ENCODE results near the gene PLEKHB1.

PLEKHB1 gene

DNA sequence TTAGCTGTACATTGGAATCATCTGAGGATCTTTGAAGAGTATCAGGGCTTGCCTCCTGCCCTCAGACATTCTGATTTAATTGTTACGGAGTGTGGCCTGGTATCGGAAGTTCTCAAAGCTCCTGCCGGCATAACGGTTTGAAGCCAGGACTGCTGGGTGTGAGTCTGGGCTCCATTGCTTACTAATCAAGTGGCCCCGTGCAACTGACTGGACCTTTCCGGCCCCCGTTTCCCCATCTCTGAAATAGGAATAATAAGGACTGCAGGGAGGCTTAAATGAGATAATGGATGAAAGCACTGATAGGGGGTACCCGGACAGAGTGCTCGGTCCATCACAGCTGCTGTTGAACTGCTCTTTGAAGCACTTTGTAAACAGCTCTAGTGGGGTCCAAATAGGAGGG lies 1.7 kb downstream of the PLEKHB1 start:
- DNase-seq (ENCODE audit: low read depth) = no peak

DNA sequence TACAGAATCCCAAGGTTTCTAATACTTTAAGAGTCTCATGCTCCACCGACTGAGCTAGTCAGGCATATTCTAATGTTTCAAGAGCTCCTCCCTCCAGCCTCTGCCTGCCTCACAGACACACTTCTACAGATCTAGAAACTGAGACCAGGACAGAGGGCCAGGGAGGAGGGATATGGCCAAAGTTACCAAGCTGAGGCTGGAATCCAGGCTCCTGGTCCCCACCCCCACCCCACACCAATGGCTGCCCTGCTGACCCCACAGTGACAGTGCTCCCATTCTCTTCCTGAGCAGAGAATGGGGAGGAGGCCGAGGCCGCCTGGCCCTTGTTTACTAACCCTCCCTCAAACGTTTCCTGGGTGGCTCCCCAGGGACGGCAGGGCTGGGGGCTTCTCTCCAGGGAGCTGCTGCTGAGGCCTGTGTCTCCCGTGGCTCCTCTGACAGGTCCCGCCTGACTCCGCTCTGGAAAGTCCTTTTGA lies 2.2 kb downstream of the PLEKHB1 start:
- no peak for DNase-seq (ENCODE audit: low read depth)

DNA sequence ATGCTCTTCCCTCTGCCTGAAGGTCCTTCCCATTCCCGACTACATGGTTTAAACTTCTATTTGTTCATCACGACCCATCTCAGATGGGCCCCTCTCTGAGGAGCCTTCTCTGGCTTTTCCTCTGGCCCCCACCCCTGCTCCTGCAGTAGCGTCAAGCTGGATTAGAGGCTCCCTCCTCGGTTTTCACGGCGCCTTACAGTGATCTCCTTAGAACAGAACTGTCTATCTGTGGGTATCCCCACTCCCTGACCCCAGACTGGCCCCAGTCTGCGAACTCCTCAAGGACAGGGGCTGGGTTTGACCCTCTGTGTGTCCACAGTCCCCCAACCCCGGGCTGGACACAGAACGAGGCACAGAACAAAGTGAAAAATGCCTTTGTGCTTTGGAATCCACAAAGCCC lies 2.8 kb downstream of the PLEKHB1 start:
- no peak for DNase-seq (ENCODE audit: low read depth)

DNA sequence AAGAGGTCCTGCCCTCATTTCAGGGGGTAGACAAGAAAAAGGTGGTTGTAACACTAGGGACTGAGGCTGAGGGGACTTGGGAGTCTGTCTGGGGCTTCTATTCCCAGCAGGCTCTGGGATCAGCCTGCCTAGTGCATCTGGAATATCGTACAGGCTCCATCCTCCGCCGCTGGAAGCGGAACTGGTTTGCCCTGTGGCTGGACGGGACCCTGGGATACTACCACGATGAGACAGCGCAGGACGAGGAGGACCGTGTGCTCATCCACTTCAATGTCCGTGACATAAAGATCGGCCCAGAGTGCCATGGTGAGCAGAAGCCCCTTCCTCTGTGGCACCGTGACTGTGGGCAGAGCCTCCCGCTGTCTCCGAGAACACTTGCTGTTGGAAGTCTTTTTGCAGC lies 4.0 kb downstream of the PLEKHB1 start:
- DNase-seq (ENCODE audit: low read depth) = no peak

DNA sequence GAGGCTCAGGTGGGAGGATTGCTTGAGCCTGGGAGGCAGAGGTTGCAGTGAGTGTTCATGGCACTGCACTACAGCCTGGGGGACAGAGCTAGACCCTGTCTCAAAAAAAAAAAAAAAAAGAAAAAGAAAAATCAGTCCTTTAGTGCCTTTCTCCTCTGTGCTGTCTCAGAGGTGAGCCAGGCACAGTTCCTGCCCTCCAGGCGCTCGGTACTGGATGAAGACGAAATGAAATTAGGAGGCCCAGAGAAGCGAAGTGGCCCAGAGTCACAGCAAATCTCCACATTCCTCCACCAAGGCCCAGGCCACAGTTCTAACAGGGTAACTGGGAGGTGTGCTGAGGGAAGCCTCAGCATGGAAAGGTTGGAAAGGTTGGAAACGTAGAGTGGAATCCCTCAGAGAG lies 4.9 kb downstream of the PLEKHB1 start:
- DNase-seq (ENCODE audit: low read depth) = no peak

DNA sequence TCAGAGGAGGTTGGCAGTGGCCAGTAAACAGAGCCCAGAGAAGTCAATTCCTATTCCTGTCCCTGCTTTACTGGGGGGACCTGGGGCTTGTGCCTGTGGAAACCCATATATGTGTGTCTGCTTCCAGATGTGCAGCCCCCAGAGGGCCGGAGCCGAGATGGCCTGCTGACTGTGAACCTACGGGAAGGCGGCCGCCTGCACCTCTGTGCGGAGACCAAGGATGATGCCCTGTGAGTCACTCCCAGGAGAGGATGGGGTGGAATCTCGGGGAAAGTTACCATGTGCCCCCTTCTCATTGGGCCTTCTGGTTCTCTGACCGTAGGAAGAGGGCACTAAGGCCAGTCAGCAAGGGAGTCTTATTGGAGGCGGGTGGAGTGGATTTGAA lies 5.3 kb downstream of the PLEKHB1 start:
- no peak for DNase-seq (ENCODE audit: low read depth)

DNA sequence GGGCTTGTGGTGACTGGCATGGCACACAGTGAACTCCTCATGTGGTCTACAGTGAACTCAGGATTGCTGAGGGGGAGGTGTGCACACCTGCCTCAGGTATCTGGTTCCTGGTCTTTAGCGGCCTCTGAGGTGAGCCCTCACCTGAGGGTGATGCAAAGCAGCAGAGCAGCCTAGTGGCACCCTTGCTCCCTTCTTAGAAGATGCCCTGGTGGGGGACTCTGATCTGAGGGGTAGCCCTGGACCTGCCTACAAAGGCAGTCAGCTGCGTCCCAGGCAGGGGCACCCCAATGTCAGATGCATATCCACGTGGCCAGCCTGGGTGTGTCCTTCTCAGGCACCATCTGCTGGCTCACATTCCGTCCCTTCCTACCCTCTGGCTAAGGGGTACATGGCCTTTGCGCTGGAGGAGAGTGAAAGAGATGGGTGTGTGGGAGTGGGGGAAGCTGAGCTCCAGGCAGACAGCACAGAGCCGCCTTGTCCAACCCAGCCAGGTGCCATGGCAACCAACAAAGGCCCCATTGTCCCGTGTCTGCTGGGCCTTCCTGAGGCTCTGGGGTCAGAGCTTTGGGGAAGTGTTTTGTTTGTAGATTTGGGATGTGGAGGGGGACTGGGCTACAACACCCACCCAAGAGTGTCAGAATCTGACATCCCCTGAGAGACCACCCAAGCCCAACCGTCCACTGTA lies 5.8 kb downstream of the PLEKHB1 start:
- DNase-seq (ENCODE audit: low read depth) = no peak

DNA sequence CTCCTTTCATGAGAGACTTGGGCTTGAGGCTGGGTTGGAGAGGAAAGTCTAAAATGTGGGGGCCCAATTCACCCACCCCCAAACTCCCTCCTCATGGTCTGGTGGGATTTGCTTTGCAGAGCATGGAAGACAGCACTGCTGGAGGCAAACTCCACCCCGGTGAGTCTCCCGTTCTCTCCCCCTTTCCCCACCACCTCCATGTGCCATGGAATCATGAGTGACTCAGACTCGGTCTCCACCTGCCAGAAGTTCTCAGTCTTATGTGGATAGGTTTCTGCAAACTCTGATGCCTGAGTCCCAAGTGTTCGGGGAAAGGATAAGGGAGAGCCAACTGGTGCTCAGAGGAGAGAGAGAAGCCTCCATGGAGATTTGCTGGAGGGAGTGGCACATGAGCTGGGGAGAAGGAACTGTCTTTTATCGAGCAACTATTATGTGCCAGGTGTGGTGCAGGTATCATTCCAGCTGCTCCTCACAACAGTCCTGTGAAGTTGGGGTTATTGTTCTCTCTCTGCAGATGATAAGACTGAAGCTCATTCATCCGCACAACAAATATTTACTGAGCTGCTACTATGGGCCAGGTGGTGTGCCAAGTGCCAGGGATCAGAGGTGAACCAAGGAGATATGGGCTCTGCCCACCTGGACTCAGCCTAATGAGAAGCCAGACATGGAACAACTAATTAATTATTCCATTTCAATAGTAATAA lies 6.6 kb downstream of the PLEKHB1 start:
- no peak for DNase-seq (ENCODE audit: low read depth)

DNA sequence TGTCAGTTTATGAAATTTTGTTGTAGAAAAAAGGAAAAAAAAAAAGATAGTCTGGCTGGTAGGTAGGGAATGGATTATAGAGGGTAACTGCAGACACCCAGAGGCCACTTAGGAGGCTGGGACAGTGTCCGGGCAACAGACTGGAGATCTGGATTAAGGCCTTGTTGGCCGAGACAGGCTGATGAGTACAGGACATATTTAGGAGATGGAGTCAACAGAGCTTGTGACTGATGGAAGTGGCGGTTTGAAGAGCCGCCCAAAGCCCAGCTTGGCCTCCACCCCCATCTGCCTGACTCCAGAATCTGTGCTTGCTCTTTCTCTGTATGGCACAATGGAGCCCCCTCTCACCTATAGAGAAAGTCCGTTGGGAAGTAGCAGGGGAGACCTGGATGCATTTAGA lies 7.6 kb downstream of the PLEKHB1 start:
- no peak for DNase-seq (ENCODE audit: low read depth)

DNA sequence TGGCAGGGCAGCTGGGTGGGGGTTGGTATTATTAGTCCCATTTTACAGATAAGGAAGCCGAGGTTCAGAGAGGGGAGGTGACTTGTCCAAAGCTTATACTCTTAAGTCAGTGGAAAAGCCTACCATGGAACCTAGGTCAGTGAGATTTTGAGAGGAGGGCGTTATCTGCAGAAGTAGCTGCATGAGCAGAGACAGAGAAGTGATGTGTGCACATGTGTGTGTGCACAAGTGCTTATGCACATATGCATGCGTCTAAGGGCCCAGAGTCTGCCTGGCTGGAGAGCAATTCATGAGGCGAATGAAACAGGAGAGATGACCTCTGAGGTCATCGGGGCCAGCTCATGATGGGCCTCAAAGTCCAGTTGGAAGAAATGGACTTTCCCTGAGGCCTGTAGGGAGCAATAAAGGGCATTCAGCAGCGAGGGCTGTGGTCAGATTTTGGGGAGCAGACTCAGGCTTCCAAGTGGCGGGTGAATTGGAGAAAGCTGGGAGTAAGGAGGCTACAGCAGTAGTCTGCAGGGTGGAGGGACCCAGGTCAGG lies 8.2 kb downstream of the PLEKHB1 start:
- no peak for DNase-seq (ENCODE audit: low read depth)

DNA sequence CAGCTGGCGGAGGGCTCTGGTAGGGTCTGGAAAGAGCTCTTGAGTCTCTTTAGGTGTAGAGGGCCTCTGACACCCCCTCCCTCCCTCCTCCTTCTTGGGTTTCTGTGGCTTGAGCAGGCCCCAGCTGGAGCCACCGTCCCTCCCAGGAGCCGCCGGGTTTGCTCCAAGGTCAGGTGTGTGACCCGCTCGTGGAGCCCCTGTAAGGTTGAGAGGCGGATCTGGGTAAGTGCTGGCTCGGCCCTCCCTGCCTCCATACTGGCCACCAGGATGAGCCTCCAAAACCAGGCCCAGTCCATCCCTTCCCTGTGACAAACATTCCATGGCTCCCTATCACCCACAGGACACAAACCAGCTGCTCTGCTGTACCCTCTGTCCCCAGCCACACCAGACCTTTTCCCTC lies 9.3 kb downstream of the PLEKHB1 start:
- DNase-seq (ENCODE audit: low read depth) = no peak

DNA sequence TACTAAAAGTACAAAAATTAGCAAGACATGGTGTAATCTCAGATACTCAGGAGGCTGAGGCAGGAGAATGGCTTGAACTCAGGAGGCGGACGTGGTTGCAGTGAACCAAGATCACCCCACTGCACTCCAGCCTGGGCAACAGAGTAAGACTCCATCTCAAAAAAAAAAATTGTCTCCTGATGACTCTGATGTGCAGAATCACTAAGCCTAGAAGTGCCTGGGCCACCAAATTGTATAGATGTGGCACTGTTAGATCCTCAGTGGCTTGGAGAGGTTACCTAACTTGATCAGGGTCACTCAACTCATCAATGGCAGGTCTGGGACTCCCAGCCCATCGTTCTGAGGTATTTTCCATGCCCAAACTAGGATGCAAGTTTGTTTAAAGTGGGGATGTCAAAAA lies 10.6 kb downstream of the PLEKHB1 start:
- DNase-seq (ENCODE audit: low read depth) = no peak

DNA sequence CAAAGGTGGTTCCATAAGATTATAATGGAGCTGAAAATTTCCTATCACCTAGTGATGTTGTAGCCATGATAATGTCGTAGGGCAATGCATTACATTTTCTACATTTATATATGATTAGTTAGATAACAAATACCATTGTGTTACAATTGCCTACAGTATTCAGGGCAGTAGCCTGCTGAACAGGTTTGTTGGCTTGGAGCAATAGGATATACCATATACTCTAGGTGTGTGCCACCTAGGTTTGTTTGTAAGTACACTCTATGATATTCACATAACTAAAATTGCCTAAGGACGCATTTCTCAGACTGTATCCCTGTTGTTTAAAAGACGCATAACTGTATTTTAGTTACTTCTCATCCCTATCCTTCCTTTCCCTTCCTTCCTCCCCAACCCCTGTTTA lies 13.6 kb downstream of the PLEKHB1 start:
- no peak for DNase-seq (ENCODE audit: low read depth)

DNA sequence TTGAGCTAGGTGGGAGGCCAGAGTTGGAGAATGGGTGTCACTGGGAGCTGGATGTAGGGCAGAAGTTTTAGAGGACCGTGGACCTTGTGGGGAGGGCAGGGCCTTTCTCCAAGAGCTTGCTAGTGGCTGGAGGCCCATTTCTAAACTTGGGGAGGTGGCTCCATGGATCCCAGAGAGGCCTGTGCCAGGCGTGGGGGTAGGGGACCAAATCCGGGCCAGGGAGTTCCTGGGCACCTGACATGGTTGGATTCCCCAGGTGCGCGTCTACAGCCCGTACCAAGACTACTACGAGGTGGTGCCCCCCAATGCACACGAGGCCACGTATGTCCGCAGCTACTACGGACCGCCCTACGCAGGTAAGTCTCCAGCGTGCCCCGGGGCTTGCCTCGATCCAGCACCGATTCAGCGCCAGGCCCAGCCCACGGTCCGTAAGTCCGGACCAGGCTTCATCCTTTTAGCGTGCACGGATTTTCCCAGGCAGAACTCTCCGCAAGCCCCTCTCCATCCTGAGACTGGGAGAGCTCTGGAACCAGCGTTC lies 14.2 kb downstream of the PLEKHB1 start:
- DNase-seq (ENCODE audit: low read depth) = no peak

DNA sequence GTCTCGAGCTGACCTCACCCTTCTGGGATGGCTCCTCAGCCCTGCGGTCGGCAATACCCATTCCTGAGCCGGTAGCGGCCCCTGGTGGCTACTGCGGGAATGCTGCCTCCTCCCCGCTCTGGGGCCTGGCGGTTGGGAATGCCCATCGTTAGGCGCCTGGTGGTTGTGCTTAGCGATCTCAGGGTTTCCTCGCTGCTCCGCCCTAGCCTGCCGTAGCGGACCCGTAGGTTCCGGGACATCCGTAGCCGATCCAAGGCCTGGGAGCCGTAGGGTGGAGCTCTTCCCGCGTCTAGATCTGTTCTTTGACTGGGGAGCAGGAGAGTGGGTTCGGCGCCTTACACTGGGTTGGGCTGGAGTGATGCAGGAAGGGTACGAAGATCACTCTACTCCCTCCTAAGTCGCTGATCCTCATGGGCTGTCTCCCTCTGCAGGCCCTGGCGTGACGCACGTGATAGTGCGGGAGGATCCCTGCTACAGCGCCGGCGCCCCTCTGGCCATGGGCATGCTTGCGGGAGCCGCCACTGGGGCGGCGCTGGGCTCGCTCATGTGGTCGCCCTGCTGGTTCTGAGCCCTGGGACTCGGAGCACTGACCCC lies 14.8 kb downstream of the PLEKHB1 start:
- DNase-seq (ENCODE audit: low read depth) = peak; percentile 67

DNA sequence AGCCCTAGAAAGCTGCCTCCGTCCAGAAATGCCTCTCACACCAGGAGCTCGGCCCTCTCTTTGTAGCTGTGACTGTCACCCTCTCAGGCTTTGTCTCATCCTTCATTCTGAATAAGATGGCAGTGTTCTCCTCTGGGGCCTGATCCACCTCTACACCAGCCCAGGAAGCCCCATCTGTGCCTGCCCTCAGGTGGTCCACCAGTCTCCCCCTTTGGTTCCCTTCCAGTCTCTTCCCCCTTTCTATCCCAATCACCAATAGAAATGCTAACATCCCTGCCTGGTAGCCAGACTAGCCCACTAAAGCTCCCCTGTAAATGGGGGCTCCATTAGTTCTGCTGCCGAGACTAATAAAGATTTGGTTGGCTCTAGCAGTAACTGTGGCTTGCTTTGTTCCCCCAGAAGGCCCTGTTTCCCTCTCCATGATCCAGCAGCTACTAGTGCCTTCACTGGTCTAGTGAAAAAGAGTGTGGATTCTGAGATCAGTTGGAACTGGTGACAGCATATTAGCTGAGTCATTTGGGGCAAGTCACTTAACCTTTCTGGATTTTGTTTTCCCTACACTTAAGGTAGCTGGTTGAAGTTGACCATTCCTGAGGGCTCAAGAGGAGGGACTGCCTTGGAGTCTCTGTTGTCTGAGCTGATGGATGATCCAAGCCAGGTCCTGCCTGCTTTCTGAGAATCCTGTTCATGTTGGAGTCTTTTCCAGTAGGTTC lies 16.2 kb downstream of the PLEKHB1 start:
- no peak for DNase-seq (ENCODE audit: low read depth)

DNA sequence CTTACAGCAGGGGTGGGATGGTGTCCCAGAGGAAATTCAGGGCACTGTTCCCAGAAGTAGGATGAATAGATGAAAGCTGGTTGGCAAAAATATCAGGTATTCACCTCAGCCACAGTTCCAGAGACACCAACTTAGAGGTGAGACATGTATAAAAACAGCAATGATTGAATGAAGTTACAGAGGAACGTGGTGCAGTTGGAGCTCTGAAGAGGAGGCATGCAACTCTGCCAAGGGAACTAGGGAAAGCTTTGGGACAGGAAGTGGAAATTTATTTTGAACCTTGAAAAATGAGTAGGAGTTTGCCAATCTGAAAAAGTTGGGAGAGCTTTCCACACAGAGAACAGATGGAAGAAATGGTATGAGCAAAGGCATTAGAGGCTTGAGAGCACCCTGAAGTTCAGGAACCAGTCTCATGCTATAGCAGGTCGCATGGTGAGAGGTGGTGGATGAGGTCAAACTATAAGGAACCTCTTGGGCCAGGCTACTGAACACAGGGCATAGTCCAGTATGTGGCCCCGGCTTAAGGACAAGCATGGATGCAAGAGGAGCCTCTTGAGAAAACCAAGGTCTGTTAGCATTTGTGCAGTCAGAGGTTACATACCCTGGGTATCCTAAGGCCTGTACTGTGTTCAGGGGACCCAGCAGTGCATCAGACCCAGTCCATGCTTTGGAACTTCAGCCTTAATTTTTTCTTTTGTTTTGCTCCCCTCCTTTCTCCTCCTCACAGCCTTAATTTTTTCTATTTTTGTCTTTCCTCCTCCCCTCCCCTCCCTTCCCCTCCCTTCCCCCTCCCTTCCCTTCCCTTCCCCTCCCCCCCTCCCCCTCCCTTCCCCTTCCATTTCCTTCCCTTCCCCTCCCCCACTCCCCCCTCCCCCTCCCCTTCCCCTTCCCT lies 17.5 kb downstream of the PLEKHB1 start:
- no peak for DNase-seq (ENCODE audit: low read depth)

DNA sequence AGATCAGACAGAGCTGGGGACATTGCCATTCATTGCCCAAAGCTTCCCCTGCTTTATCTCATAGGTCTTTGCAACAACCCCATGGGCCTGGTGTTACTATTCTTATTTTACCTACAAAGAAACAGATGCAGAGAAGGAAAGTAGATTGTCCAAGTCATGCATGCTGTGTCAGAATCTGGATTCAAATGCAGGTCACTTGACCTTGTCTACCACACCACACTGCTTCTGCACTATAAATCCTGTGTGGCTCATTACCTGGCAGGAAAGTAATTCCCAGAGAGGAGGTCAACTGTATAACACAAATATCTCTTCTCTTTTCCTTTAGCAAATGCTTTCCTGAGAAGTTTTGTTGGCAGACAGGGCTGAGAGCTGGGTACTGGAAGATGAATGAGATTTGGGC lies 18.5 kb downstream of the PLEKHB1 start:
- no peak for DNase-seq (ENCODE audit: low read depth)

DNA sequence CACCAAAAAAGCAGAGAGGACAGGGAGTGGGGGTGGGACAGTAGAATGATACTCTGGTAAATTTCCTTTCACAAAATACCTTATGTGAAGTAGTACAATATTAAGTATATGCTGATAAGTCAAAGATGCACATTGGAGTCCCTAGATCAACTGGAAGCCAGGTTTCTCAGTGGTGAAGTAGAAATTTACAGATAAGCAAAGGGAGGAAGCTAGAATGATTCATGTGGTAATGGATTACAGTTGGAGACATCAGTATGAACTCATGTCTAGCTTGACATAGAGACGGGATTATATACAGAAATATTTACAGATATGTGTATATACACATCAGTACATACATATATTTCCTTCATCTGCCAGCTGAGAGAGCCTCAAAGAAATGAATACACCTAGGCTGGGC lies 21.5 kb downstream of the PLEKHB1 start:
- DNase-seq (ENCODE audit: low read depth) = no peak

DNA sequence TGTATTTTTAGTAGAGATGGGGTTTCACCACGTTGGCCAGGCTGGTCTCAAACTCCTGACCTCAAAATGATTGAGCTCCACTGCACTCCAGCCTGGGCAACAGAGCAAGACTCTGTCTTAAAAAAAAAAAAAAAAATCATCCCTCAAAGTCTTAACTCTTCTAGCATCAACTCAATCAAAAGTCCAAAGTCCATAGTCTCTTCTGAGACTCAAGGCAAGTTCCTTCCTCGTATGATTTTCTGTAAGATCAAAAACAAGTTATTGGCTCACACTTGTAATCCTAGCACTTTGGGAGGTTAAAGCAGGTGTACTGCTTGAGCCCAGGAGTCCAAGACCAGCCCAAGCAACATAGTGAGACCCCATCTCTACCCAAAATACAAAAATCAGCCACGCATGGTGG lies 24.4 kb downstream of the PLEKHB1 start:
- DNase-seq (ENCODE audit: low read depth) = no peak

DNA sequence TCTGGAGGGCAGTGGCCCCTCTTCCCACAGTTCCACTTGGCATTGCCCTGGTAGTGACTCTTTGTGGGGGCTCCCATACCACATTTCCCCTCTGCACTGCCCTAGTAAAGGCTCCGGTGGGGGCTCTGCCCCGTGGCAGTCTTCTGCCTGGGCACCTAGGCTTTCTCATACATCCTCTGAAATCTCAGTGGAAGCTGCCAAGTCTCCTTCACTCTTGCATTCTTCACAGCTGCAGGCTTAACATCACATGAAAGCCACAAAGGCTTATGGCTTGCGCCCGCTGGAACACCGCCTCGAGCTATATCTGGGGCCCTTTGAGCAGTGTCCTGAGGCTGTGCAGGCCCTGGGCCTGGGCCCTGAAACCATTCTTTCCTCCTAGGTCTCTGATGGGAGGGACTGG lies 25.3 kb downstream of the PLEKHB1 start:
- no peak for DNase-seq (ENCODE audit: low read depth)

Measured in activated T-helper 1 cell treated with Interleukin-2 at 50 U/mL for 16 hours (primary cell).